ENCODE data around the gene ITGA4.
"Not testable (repeated sequence)": the region's sequence is repeated elsewhere in the genome, so short reads cannot be mapped to it uniquely, and the experiment has no call there.

The ITGA4 gene

DNA sequence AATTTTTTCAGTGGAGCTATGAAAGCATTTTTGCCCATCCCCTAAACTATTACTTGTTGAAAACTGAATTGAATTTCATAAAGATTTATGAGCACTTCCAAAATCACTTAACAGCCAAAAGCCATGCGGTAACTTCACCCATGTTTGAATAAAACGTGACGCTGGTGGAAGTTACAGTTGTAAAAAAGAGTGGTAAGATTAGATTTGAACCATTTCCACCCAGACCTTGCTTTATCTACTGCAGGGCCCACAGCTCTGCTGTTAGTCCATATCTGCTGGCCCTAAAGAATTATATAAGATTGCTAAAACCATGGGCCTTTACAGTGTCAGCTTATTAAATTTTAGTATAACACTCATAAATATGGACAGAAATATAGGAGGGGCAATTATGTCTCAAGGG lies 15.5 kb upstream of the ITGA4 start:
- H3K36me3 ChIP-seq (ENCODE audit: control insufficient read depth, insufficient read depth, low read length): no peaks in the 10 kb centered on the region
- H3K4me2 ChIP-seq (ENCODE audit: low read length): no peak overlapping the region
- no peak overlapping the region for H2AFZ ChIP-seq
- no peaks in the 10 kb centered on the region for H3K79me2 ChIP-seq
- TF ChIP-seq, protein P1, sequence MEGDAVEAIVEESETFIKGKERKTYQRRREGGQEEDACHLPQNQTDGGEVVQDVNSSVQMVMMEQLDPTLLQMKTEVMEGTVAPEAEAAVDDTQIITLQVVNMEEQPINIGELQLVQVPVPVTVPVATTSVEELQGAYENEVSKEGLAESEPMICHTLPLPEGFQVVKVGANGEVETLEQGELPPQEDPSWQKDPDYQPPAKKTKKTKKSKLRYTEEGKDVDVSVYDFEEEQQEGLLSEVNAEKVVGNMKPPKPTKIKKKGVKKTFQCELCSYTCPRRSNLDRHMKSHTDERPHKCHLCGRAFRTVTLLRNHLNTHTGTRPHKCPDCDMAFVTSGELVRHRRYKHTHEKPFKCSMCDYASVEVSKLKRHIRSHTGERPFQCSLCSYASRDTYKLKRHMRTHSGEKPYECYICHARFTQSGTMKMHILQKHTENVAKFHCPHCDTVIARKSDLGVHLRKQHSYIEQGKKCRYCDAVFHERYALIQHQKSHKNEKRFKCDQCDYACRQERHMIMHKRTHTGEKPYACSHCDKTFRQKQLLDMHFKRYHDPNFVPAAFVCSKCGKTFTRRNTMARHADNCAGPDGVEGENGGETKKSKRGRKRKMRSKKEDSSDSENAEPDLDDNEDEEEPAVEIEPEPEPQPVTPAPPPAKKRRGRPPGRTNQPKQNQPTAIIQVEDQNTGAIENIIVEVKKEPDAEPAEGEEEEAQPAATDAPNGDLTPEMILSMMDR (IDR thresholded peaks at IDR 0.05): no peak
- no peaks in the 10 kb centered on the region for H3K9me3 ChIP-seq (ENCODE audit: control insufficient read depth, low read length)
- H3K9ac ChIP-seq: no peak overlapping the region
- no peak overlapping the region for H3K4me3 ChIP-seq (ENCODE audit: low read depth, low read length)
- H3K27me3 ChIP-seq (ENCODE audit: control insufficient read depth, insufficient read depth, low read length): no peaks in the 10 kb centered on the region
- H3K27ac ChIP-seq: no peak overlapping the region
- no peaks in the 10 kb centered on the region for H3K4me1 ChIP-seq

DNA sequence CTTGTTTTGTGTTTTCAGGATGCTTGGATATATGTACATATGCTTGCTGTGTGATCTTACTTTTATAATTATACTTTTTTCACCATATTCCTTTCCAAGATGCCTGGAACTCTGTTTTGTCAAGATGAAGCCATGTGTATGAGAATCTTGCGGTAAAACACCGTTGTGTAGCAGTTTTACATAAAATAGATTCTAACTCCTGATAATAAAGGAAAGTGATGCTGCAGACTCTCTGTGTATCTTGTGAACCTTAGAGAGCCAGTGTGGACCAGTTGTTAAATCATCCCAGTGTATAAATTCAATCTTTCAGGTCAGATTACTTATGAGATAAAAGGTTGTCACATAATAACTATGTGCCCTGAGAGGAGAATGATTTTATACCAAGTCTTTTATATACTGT lies 12.5 kb upstream of the ITGA4 start:
- no peak overlapping the region for H3K9ac ChIP-seq
- no peak overlapping the region for H3K4me3 ChIP-seq (ENCODE audit: low read depth, low read length)
- H3K79me2 ChIP-seq: no peaks in the 10 kb centered on the region
- H3K27me3 ChIP-seq (ENCODE audit: control insufficient read depth, insufficient read depth, low read length): no peaks in the 10 kb centered on the region
- H3K36me3 ChIP-seq (ENCODE audit: control insufficient read depth, insufficient read depth, low read length): no peaks in the 10 kb centered on the region
- no peak overlapping the region for H3K27ac ChIP-seq
- H2AFZ ChIP-seq: no peak overlapping the region
- no peak overlapping the region for H3K4me2 ChIP-seq (ENCODE audit: low read length)
- H3K4me1 ChIP-seq: no peaks in the 10 kb centered on the region
- no peaks in the 10 kb centered on the region for H3K9me3 ChIP-seq (ENCODE audit: control insufficient read depth, low read length)
- TF ChIP-seq, protein P1 (IDR thresholded peaks at IDR 0.05): no peak

DNA sequence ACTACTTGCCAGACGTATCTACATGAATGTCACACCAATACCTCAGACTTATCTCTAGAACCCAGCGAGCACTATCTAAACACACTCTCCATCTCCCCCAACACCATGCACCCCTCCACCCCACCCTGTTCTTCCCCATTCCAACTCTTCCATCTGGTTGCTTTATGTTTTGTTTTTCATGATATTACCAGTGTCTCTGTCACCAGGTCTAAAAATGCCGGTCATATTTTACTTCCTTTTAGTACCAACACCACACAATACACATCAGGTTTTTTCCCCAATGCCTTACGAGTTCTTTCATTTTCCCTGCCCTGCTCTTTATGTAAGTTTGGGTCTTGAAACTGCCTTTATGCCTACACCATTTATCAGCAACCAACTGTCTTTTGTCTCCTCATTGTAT lies 10.2 kb upstream of the ITGA4 start:
- H3K4me2 ChIP-seq (ENCODE audit: low read length): no peak overlapping the region
- TF ChIP-seq, protein P1 (IDR thresholded peaks at IDR 0.05): no peak
- no peaks in the 10 kb centered on the region for H3K9me3 ChIP-seq (ENCODE audit: control insufficient read depth, low read length)
- no peaks in the 10 kb centered on the region for H3K79me2 ChIP-seq
- no peak overlapping the region for H2AFZ ChIP-seq
- H3K4me1 ChIP-seq: no peaks in the 10 kb centered on the region
- H3K27ac ChIP-seq: no peak overlapping the region
- H3K36me3 ChIP-seq (ENCODE audit: control insufficient read depth, insufficient read depth, low read length): no peaks in the 10 kb centered on the region
- no peaks in the 10 kb centered on the region for H3K27me3 ChIP-seq (ENCODE audit: control insufficient read depth, insufficient read depth, low read length)
- no peak overlapping the region for H3K4me3 ChIP-seq (ENCODE audit: low read depth, low read length)
- no peak overlapping the region for H3K9ac ChIP-seq

DNA sequence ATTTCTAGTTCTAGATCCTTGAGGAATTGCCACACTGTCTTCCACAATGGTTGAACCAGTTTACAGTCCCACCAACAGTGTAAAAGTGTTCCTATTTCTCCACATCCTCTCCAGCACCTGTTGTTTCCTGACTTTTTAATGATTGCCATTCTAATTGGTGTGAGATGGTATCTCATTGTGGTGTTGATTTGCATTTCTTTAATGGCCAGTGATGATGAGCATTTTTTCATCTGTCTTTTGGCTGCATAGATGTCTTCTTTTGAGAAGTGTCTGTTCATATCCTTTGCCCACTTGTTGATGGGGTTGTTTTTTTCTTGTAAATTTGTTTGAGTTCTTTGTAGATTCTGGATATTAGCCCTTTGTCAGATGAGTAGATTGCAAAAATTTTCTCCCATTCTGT lies 7.9 kb upstream of the ITGA4 start:
- not testable (repeated sequence) for H3K4me3 ChIP-seq (ENCODE audit: low read depth, low read length); H3K27ac ChIP-seq; H3K27me3 ChIP-seq (ENCODE audit: control insufficient read depth, insufficient read depth, low read length); H3K36me3 ChIP-seq (ENCODE audit: control insufficient read depth, insufficient read depth, low read length); H3K4me2 ChIP-seq (ENCODE audit: low read length); H3K4me1 ChIP-seq; H3K79me2 ChIP-seq; H3K9ac ChIP-seq; H2AFZ ChIP-seq; H3K9me3 ChIP-seq (ENCODE audit: control insufficient read depth, low read length)

DNA sequence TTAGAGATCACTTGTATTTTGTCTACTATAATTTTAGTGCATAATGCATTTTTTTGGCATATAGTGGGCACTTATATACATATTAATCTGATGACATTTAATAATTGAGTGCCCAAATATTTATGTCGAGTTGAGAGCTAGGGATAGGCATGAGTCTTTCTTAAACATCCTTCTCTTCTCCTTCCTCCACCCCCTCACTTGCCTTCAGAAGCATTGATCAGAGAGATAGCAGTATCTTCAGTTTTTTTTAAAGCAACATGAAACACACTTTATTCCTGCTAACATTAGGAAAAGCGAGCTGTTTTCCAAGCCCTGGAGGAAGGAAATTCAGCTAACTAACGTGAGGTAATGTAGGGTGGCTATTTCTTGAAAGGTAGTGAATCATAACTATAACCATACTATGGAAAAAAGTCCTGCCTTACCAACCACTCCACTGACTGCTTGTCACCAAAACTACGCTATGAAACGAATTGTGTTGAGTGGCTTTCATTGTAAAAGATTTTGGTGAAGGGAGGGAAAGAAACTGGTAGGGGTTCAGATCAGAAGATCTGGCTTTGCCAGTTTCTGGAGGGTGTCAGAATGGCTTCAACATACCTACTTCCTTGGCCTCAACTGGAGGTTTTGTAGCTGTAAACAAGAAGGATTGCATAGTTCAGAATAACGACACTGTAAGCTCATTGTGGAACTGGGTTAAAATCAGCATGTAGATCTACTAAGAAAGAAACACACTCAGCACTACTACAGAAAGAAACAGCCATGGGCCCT lies 2.3 kb upstream of the ITGA4 start:
- H3K36me3 ChIP-seq (ENCODE audit: control insufficient read depth, insufficient read depth, low read length): no peaks in the 10 kb centered on the region
- no peak overlapping the region for H2AFZ ChIP-seq
- no peak overlapping the region for H3K4me2 ChIP-seq (ENCODE audit: low read length)
- H3K27ac ChIP-seq: no peak overlapping the region
- H3K79me2 ChIP-seq: no peaks in the 10 kb centered on the region
- no peaks in the 10 kb centered on the region for H3K27me3 ChIP-seq (ENCODE audit: control insufficient read depth, insufficient read depth, low read length)
- TF ChIP-seq, protein P1 (IDR thresholded peaks at IDR 0.05): no peak
- H3K4me1 ChIP-seq: no peaks in the 10 kb centered on the region
- no peak overlapping the region for H3K9ac ChIP-seq
- no peaks in the 10 kb centered on the region for H3K9me3 ChIP-seq (ENCODE audit: control insufficient read depth, low read length)
- no peak overlapping the region for H3K4me3 ChIP-seq (ENCODE audit: low read depth, low read length)

Measured in parathyroid adenoma (tissue), 2 donors.